Measurements from ENCODE around the gene NKD1. TPM values are rescaled to one million over a fixed set of nuclear protein-coding genes. Genes with fewer than 3 reads are reported as not detected.

NKD1 gene
- polyA plus RNA-seq, 1 experiment = not detected

DNA sequence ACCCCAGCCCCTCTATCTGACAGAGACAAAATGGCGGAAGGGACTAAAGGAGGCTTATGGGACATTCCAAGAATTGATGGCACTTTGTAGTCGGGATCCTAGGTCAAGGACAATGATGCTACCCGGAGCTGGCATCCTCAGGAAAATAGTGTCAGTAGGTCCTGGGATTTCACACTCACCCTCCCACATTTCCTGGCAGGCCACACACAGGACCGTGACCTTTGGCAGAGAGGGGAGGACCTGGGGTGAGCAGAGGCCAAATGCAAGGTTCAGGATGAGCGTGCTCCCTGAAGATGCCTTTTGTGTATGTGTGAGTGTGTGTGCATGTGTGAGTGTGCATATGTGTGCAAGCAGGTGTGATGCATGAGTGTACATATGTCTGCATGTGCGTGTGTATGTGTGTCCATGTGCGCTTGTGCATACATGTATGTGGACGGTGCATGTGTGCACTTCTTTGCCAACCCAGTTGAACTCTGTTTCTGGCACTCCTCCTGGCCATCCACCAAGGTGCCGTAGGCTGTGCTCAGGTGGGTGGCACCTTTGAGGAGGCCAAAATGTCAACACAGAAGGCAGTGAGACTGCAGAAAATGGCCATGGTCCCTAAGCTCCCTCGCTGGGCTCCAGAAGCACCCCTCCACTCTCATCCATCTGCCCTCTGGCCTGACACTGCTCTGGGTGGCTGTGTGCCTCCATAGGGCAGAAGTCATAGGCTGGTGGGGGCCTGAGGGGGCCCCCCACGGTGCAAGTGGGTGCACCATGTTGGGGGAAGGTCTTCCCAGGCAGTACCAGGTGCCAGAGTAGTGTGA is 72.7 kb downstream of the NKD1 start:
- POLR2A ChIA-PET = no interaction called here
- CTCF ChIA-PET = no interaction called here

DNA sequence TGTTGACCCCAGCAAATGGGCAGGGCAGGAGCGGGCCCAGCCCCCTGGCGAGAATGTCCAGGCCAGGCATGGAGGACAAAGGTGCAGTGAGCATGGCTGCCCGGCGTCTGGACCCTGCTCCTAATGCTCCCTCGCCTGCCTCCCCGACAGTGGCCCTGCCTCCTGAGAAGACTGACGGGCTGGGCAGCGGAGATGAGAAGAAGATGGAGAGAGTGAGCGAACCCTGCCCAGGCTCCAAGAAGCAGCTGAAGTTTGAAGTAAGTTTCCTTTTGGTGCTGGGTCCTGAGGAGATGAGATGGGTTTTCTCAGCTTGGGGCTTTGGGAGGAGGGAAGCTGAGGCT is 73.2 kb downstream of the NKD1 start:
- no peaks in the 10 kb centered on the region for H3K9me3 ChIP-seq (ENCODE audit: control insufficient read depth, insufficient read depth, low read length)
- TF ChIP-seq, protein P1, sequence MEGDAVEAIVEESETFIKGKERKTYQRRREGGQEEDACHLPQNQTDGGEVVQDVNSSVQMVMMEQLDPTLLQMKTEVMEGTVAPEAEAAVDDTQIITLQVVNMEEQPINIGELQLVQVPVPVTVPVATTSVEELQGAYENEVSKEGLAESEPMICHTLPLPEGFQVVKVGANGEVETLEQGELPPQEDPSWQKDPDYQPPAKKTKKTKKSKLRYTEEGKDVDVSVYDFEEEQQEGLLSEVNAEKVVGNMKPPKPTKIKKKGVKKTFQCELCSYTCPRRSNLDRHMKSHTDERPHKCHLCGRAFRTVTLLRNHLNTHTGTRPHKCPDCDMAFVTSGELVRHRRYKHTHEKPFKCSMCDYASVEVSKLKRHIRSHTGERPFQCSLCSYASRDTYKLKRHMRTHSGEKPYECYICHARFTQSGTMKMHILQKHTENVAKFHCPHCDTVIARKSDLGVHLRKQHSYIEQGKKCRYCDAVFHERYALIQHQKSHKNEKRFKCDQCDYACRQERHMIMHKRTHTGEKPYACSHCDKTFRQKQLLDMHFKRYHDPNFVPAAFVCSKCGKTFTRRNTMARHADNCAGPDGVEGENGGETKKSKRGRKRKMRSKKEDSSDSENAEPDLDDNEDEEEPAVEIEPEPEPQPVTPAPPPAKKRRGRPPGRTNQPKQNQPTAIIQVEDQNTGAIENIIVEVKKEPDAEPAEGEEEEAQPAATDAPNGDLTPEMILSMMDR (IDR thresholded peaks at IDR 0.05; ENCODE audit: low read depth, low read length) = no peak
- H3K4me3 ChIP-seq (ENCODE audit: low read depth, low read length) = no peak overlapping the region
- no peak overlapping the region for H3K27ac ChIP-seq (ENCODE audit: low read depth, low read length)
- DNase-seq (ENCODE audit: low read depth, low spot score) = no peak
- peaks cover 3% of the 10 kb centered on the region for H3K27me3 ChIP-seq (ENCODE audit: control insufficient read depth, insufficient read depth, low read length)
- POLR2A ChIA-PET = no interaction called here
- CTCF ChIA-PET = no interaction called here

More for the DNA sequence above, 72.7 kb downstream of the NKD1 start:
- TF ChIP-seq, protein P1 (IDR thresholded peaks at IDR 0.05; ENCODE audit: low read depth, low read length) = no peak
- H3K9me3 ChIP-seq (ENCODE audit: control insufficient read depth, insufficient read depth, low read length) = no peaks in the 10 kb centered on the region
- no peak overlapping the region for H3K27ac ChIP-seq (ENCODE audit: low read depth, low read length)
- no peak overlapping the region for H3K4me3 ChIP-seq (ENCODE audit: low read depth, low read length)
- no peak for DNase-seq (ENCODE audit: low read depth, low spot score)
- peaks cover 3% of the 10 kb centered on the region for H3K27me3 ChIP-seq (ENCODE audit: control insufficient read depth, insufficient read depth, low read length)

DNA sequence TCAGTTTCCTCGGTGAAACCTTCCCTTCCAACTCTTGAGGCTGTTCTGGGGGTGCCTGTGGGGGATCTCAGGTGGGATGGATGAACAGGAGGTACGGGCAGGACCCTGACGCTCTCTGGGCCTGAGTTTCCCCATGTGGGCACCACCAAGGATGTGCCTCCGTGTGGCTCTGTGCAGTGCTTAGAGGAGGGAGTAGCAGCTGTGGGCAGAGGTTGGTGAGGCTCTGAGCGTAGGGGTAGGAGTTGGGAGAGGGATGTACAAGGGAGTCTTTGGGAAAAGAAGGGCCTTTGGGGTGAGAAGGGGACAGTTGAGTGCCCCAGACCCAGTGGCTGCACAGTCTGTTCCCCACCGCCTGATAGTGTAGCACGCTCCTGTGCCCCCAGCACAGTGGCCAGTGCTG is 73.8 kb downstream of the NKD1 start:
- Histone ChIP-seq H3K27ac (ENCODE audit: low read depth, low read length) (no peak overlapping the region), H3K27me3 (ENCODE audit: control insufficient read depth, insufficient read depth, low read length) (peaks cover 1% of the 10 kb centered on the region), H3K9me3 (ENCODE audit: control insufficient read depth, insufficient read depth, low read length) (no peaks in the 10 kb centered on the region), H3K4me3 (ENCODE audit: low read depth, low read length) (no peak overlapping the region)
- ChIA-PET CTCF (no interaction called here), POLR2A (no interaction called here)
- TF ChIP-seq, protein P1 (IDR thresholded peaks at IDR 0.05; ENCODE audit: low read depth, low read length) = no peak
- DNase-seq (ENCODE audit: low read depth, low spot score) = no peak

DNA sequence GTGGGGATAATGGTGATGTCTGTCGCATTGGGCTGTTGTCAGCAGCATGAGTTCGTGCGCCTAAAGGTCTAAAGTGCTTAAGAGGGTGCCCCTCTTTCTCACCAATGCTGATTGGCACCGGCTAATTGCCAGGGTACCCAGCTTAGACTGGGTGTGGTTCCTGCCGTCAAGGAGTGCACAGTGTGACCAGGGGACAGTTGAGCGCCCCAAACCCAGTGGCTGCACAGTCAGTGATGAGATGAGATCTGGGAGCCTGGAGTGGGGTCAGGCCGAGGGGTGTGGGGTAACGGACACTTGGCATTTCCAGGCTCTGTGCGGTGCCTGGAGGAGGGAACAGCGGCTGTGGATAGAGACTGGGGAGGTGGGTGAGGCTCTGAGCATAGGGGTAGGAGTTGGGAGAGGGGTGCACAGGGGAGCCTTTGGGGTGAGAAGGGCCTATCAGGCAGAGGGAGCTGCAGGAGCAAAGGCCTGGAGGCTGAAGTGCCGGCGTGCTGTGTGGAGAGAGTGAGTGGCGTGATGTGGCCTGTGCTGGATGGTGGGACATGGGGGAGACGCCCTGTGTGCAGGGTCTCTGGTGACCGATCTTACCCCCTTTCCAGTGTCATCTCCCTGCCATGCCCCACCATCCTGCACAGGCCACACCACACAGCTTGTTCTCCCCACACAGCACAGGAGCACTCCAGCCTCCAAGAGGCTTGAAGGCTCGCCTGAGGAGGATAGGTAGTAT is 74.6 kb downstream of the NKD1 start:
- Histone ChIP-seq H3K4me3 (ENCODE audit: low read depth, low read length) (no peak overlapping the region), H3K27ac (ENCODE audit: low read depth, low read length) (no peak overlapping the region), H3K27me3 (ENCODE audit: control insufficient read depth, insufficient read depth, low read length) (peaks cover 3% of the 10 kb centered on the region), H3K9me3 (ENCODE audit: control insufficient read depth, insufficient read depth, low read length) (no peaks in the 10 kb centered on the region)
- CTCF ChIA-PET = interaction anchor here (1.5 kb wide), 1 partner anchor 43 kb away, joined by 7 read pairs; no protein-coding TSS in a partner anchor
- POLR2A ChIA-PET = no interaction called here
- DNase-seq (ENCODE audit: low read depth, low spot score) = no peak
- TF ChIP-seq, protein P1 (IDR thresholded peaks at IDR 0.05; ENCODE audit: low read depth, low read length) = no peak

DNA sequence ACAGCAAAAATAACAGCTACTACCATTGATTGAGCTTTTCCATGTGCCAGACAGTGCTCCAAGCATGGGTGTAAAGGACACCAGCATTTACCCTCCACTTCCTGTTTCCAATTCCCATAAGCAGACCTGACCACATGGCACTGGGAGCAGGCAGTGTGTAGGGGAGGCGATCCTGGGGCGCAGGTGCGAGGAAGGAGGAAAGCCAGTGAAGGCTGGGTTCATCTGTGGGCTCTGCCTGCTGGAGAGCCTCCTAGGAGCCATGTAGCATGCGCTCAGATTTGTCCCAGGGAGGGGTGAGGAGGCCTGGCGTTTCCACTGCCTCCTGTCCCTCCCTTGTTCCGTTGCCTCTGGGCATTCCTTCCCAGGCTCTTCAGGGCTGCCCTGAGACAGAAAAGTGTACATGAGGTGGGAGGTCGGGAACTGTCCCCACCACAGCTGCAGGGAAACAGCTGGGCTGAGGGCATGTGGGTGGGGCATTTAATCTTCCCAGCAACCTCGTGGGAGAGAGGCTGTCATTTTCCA is 76.3 kb downstream of the NKD1 start:
- Histone ChIP-seq H3K4me3 (ENCODE audit: low read depth, low read length) (no peak overlapping the region), H3K9me3 (ENCODE audit: control insufficient read depth, insufficient read depth, low read length) (no peaks in the 10 kb centered on the region), H3K27ac (ENCODE audit: low read depth, low read length) (no peak overlapping the region), H3K27me3 (ENCODE audit: control insufficient read depth, insufficient read depth, low read length) (peaks cover 3% of the 10 kb centered on the region)
- TF ChIP-seq, protein P1 (IDR thresholded peaks at IDR 0.05; ENCODE audit: low read depth, low read length) = no peak
- POLR2A ChIA-PET = interaction anchor here (0.6 kb wide), 1 partner anchor 41 kb away, joined by 3 read pairs; no protein-coding TSS in a partner anchor
- CTCF ChIA-PET = interaction anchor here (1.3 to 1.5 kb wide), 2 partner anchors 41 to 182 kb away, joined by 3 to 7 read pairs; no protein-coding TSS in a partner anchor
- no peak for DNase-seq (ENCODE audit: low read depth, low spot score)
